K562 (cell line): ENCODE data around the gene USP32. TPM values are rescaled to one million over a fixed set of nuclear protein-coding genes. Genes with fewer than 3 reads are reported as not detected.

Experiments used
- ATAC-seq: fragments of 200-7000 bp; cut with Tn5 transposase; 3 replicates; pipeline ENCODE4 v1.9.1; 2020; ENCODE audit warnings: moderate library complexity
- BruUV-seq: library from RNA; stranded (reverse); fragments of 400-500 nt; replicated peaks from 2 replicates; lab custom pipeline; 2021; lab: Mats Ljungman, UMichigan
- CTCF ChIA-PET: fragments of 300-600 bp; formaldehyde crosslinking; extraction: SDS; loops from one replicate; lab custom pipeline; 2021; ENCODE audit warnings: low intra/inter-chr PET ratio; lab: Yijun Ruan, JAX
- POLR2A ChIA-PET: fragments of 300-600, 350-650 bp; sonication (Branson Sonifier 250); formaldehyde crosslinking; extraction: SDS; loops from one replicate; lab custom pipeline; 2021; ENCODE audit warnings: antibody characterized with exemption, inconsistent platforms; lab: Yijun Ruan, JAX
- DNase-seq, 4 experiments: peaks; one replicate each; pipeline versions ENCODE4 v3.0.0 to v3.0.0-alpha.2; 2011 to 2018; ENCODE audit warnings: low spot score in 3 of 4, mixed read lengths in 3 of 4; ENCODE audit errors: extremely low read depth in 1 of 4
- FAIRE-seq: peaks from 2 replicates; lab custom pipeline; 2011; peaks lifted over from hg19 to GRCh38; lab: Jason Lieb, UNC
- H2AFZ ChIP-seq: 2 replicates; pipeline ENCODE4 v1.6.0; 2011; ENCODE audit warnings: low read depth, low read length, control low read depth, inconsistent platforms
- H3K27ac ChIP-seq: fragments of 200-600 bp; 3 replicates; pipeline ENCODE4 v1.8.0; 2011; ENCODE audit warnings: low read depth, mild to moderate bottlenecking, control low read depth, inconsistent platforms, low read length, moderate library complexity, mixed read lengths; ENCODE audit errors: extremely low read depth
- H3K27me3 ChIP-seq, 2 experiments: fragments of 300-600 bp in 1 of 2; 2 replicates in 1 of 2; 3 replicates in 1 of 2; pipeline versions ENCODE4 v1.6.0 to v1.8.0; 2011; ENCODE audit warnings: inconsistent platforms in 2 of 2, low read length in 2 of 2, mild to moderate bottlenecking in 1 of 2, mixed read lengths in 1 of 2, moderate library complexity in 1 of 2; ENCODE audit not compliant: control insufficient read depth in 2 of 2, insufficient read depth in 2 of 2
- H3K36me3 ChIP-seq: fragments of 300-600 bp; 3 replicates; pipeline ENCODE4 v1.8.0; 2011; ENCODE audit warnings: mild to moderate bottlenecking, low read length, inconsistent platforms; ENCODE audit not compliant: control insufficient read depth, insufficient read depth
- H3K4me1 ChIP-seq, 2 experiments: fragments of 200-600 bp in 1 of 2; replicated peaks in 1 of 2; 2 replicates in 1 of 2; 3 replicates in 1 of 2; pipeline versions ENCODE4 v1.5.1 to v1.8.0; 2011; ENCODE audit warnings: inconsistent platforms in 2 of 2, low read length in 2 of 2, mild to moderate bottlenecking in 1 of 2, mixed read lengths in 1 of 2, moderate library complexity in 1 of 2; ENCODE audit not compliant: control insufficient read depth in 2 of 2, insufficient read depth in 2 of 2
- H3K4me2 ChIP-seq: 2 replicates; pipeline ENCODE4 v1.6.1; 2011; ENCODE audit warnings: low read length, control low read depth, inconsistent platforms, mixed read lengths; ENCODE audit not compliant: insufficient read depth
- H3K4me3 ChIP-seq: fragments of 200-600 bp; sonication (generic), shearing (Covaris generic); 2 replicates; pipeline ENCODE4 v1.5.1; 2016; ENCODE audit warnings: control low read depth, inconsistent platforms
- H3K79me2 ChIP-seq: fragments of 200-600 bp; 3 replicates; pipeline ENCODE4 v1.8.0; 2011; ENCODE audit warnings: low read length, inconsistent platforms; ENCODE audit not compliant: control insufficient read depth, insufficient read depth
- H3K9ac ChIP-seq, 2 experiments: 2 replicates each; pipeline versions ENCODE4 v1.6.0 to v1.6.1; 2011; ENCODE audit warnings: low read depth in 2 of 2, low read length in 2 of 2, control low read depth in 1 of 2, inconsistent platforms in 1 of 2, mild to moderate bottlenecking in 1 of 2, mixed read lengths in 1 of 2; ENCODE audit not compliant: insufficient read depth in 1 of 2
- H3K9me1 ChIP-seq: one replicate; pipeline ENCODE4 v1.6.0; 2011; ENCODE audit warnings: inconsistent platforms, mild to moderate bottlenecking, low read length, moderate library complexity; ENCODE audit not compliant: control insufficient read depth, insufficient read depth
- H3K9me3 ChIP-seq: replicated peaks from 2 replicates; pipeline ENCODE4 v1.5.1; 2011; ENCODE audit warnings: low read depth, low read length, inconsistent platforms; ENCODE audit not compliant: control insufficient read depth, insufficient read depth
- H4K20me1 ChIP-seq: replicated peaks from 2 replicates; pipeline ENCODE4 v1.6.1; 2011; ENCODE audit warnings: low read length, inconsistent platforms, mixed read lengths; ENCODE audit not compliant: control insufficient read depth, insufficient read depth
- FOXA1 ChIP-seq: fragments of 450-650 bp; IDR thresholded peaks from 2 replicates; pipeline ENCODE4 v1.6.1; 2016; ENCODE audit warnings: mild to moderate bottlenecking, borderline replicate concordance
- MEIS2 ChIP-seq: fragments of 450-650 bp; IDR thresholded peaks from 2 replicates; pipeline ENCODE4 v1.6.1; 2014; ENCODE audit warnings: mild to moderate bottlenecking; ENCODE audit not compliant: partially characterized antibody
- MYBL2 ChIP-seq, 2 experiments: fragments of 450-650 bp in 1 of 2; sonication (generic) in 1 of 2; formaldehyde crosslinking in 1 of 2; IDR thresholded peaks; 2 replicates each; pipeline versions ENCODE4 v1.6.1 to v1.8.1; 2017 to 2022; ENCODE audit warnings: borderline replicate concordance in 1 of 2, inconsistent platforms in 1 of 2, low read depth in 1 of 2, mild to moderate bottlenecking in 1 of 2, missing genetic modification reagents in 1 of 2, moderate library complexity in 1 of 2
- THRAP3 ChIP-seq: fragments of 450-650 bp; IDR thresholded peaks from 2 replicates; pipeline ENCODE4 v1.6.1; 2016; ENCODE audit warnings: mild to moderate bottlenecking, inconsistent platforms, borderline replicate concordance
- ZNF3 ChIP-seq: fragments of 250-450 bp; sonication (Bioruptor Pico); IDR thresholded peaks from 2 replicates; pipeline ENCODE4 v1.5.0; 2021; ENCODE audit warnings: mild to moderate bottlenecking, moderate library complexity
- WGBS: fragments of 100-300 bp; shearing (Covaris generic); methylation state at CpG from one replicate; pipeline ENCODE4 v1.1.6; 2016; ENCODE audit warnings: low coverage, mixed read lengths; ENCODE audit not compliant: insufficient coverage; ENCODE audit errors: missing lambda C conversion rate; 5-methylcytosine and 5-hydroxymethylcytosine counted together
- in situ Hi-C: fragments of 300-500 bp; cut with MboI; formaldehyde crosslinking; loops from 4 replicates; pipeline ENCODE4 v1.15.0; 2018; ENCODE audit warnings: inconsistent platforms, mixed read lengths
- intact Hi-C: fragments of 100-400 bp; cut with micrococcal nuclease; formaldehyde crosslinking; loops from 2 replicates; pipeline ENCODE4 v1.14.2; 2022
- polyA plus RNA-seq, 8 experiments: library from polyadenylated mRNA; depleted of rRNA in 4 of 8; stranded (reverse) in 5 of 8; unstranded in 3 of 8; fragments of >200 nt; fragmentation: Nextera tagmentation in 2 of 8; fragmentation: Illumina TruSeq in 1 of 8; extraction: Ambion mirVana in 2 of 8; extraction: Trizol in 1 of 8; gene quantifications; 2 replicates each; pipeline versions ENCODE4 v1.2.1 to v1.2.3, GENCODE V29; 2011 to 2014; ENCODE audit warnings: inconsistent platforms in 1 of 8, missing spikeins in 1 of 8
- total RNA-seq, 7 experiments: library from RNA; depleted of rRNA in 6 of 7; stranded (reverse); fragments of >200 nt in 6 of 7; fragmentation: Illumina TruSeq in 2 of 7; extraction: Trizol in 2 of 7; gene quantifications; 2 replicates each; pipeline versions ENCODE4 v1.2.1 to v1.2.3, GENCODE V29; 2011 to 2021; ENCODE audit warnings: low replicate concordance in 1 of 7
- TF ChIP-seq, protein P1 (sequence below), 3 experiments: fragments of 200-800 bp in 1 of 3; fragments of 250-450 bp in 1 of 3; fragments of 450-650 bp in 1 of 3; sonication (Bioruptor Pico) in 1 of 3; sonication (Bioruptor generic) in 1 of 3; formaldehyde crosslinking in 1 of 3; IDR thresholded peaks; 2 replicates each; pipeline versions ENCODE4 v1.6.1 to v1.8.0; 2016 to 2022; ENCODE audit warnings: mild to moderate bottlenecking in 2 of 3, missing genetic modification characterization in 2 of 3, missing compliant biosample characterization in 1 of 3, moderate library complexity in 1 of 3

Gene USP32
- total and polyA plus RNA-seq, 9 of the 15 experiments (the other 6 are each of a cell fraction or from before 2014, with no cell fraction given), result 18.0 to 69.3 (median 47.1) TPM

DNA sequence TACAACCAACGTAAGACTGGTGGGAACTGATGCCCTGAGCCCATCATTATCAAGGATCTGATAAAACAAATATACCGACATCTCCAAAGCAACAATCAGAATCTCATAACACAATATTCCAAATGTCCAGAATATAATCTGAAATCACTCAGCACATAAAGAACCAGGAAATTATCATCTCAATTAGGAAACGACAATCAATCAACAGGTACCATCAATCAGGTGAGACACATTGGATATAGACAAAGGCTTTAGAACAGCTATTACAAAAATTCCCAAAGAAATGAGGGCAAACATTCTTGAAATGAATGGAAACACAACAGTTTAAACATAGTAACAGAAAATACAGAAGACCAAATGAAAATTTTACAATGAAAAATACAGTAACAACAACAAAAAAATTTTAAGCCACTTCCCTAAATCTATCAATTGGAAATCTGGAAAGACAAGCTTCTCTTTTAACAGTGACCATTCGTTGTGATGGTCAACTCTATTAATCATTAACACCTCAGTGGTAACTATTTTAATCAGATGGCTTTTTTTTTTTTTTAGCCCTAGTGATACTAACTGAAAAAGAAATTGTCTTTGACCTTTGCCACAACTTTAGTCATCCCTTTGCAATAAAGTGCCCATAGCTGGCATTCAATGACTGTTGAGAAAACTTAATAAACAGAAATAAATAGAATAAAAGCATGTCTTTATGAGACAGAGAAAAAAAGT, 70.4 kb downstream of the USP32 start:
- H3K9me1 ChIP-seq, result no peaks in the 10 kb centered on the region
- H4K20me1 ChIP-seq, result peaks cover 7% of the 10 kb centered on the region; the same call in 1 of the 2 replicates
- 47% methylated on average over 4 of the region's 4 CpGs for WGBS
- no peaks in the 10 kb centered on the region for H3K27me3 ChIP-seq
- no peak overlapping the region for H3K27ac ChIP-seq
- in situ Hi-C loops, result no loop called here
- ChIA-PET CTCF (no interaction called here), POLR2A (interaction anchor here (0.8 to 1.0 kb wide), 2 partner anchors 11 to 117 kb away, joined by 4 to 6 read pairs; no protein-coding TSS in a partner anchor)
- FAIRE-seq (no peak), ATAC-seq (no peak), DNase-seq (no peak)
- no peaks in the 10 kb centered on the region for H3K36me3 ChIP-seq
- peaks cover 77% of the 10 kb centered on the region for H3K79me2 ChIP-seq
- intact Hi-C loops, result no loop called here
- H2AFZ ChIP-seq, result no peak overlapping the region
- no peaks in the 10 kb centered on the region for H3K4me1 ChIP-seq
- H3K9ac ChIP-seq, result no peak overlapping the region
- no peak overlapping the region for H3K4me3 ChIP-seq
- TF ChIP-seq THRAP3 (no peak), FOXA1 (no peak), ZNF3 (CRISPR knock-in tag) (no peak), MEIS2 (peak; percentile 50), MYBL2 (IDR thresholded peaks at IDR 0.05; ENCODE audit: low read depth) (no peak), MYBL2 (CRISPR knock-in tag; IDR thresholded peaks at IDR 0.05; ENCODE audit: borderline replicate concordance) (no peak)
- TF ChIP-seq, protein P1, sequence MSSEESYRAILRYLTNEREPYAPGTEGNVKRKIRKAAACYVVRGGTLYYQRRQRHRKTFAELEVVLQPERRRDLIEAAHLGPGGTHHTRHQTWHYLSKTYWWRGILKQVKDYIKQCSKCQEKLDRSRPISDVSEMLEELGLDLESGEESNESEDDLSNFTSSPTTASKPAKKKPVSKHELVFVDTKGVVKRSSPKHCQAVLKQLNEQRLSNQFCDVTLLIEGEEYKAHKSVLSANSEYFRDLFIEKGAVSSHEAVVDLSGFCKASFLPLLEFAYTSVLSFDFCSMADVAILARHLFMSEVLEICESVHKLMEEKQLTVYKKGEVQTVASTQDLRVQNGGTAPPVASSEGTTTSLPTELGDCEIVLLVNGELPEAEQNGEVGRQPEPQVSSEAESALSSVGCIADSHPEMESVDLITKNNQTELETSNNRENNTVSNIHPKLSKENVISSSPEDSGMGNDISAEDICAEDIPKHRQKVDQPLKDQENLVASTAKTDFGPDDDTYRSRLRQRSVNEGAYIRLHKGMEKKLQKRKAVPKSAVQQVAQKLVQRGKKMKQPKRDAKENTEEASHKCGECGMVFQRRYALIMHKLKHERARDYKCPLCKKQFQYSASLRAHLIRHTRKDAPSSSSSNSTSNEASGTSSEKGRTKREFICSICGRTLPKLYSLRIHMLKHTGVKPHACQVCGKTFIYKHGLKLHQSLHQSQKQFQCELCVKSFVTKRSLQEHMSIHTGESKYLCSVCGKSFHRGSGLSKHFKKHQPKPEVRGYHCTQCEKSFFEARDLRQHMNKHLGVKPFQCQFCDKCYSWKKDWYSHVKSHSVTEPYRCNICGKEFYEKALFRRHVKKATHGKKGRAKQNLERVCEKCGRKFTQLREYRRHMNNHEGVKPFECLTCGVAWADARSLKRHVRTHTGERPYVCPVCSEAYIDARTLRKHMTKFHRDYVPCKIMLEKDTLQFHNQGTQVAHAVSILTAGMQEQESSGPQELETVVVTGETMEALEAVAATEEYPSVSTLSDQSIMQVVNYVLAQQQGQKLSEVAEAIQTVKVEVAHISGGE (CRISPR knock-in tag; IDR thresholded peaks at IDR 0.05), result peak in 1 of 3 experiments; percentile 20; a peak in 1 of 6 replicates
- no peaks in the 10 kb centered on the region for H3K9me3 ChIP-seq
- H3K4me2 ChIP-seq, result no peak overlapping the region
- no TSS peak for BruUV-seq
